ENCODE measurements around the gene ZNF536. TPM values are rescaled to one million over a fixed set of nuclear protein-coding genes. Genes with fewer than 3 reads are reported as not detected.
"Not testable (repeated sequence)": the region's sequence is repeated elsewhere in the genome, so short reads cannot be mapped to it uniquely, and the experiment has no call there.

ZNF536 gene
- total RNA-seq, 1 experiment from 2014 or later, result not detected

DNA sequence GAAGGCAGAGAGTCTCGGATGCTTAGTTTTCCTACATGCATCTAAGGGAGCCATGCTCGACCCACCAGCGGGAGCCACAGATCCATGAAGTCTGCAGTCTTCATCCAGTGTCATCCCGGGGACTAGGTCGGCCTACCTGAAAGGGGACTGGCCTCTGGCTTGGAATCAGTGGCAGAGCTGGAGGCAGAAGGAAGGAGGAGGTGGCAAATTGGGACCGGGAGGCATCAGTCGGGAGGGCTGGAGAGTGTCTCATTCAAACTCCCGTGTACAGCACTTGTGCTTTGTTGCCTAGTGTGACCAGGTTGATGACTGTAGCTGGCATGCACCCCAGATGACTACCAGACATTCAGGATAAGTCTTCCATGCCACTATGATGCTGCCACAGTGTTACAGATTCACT lies 26.5 kb upstream of the ZNF536 start:
- BruUV-seq (replicated peaks), result no TSS peak
- ATAC-seq, result no peak

DNA sequence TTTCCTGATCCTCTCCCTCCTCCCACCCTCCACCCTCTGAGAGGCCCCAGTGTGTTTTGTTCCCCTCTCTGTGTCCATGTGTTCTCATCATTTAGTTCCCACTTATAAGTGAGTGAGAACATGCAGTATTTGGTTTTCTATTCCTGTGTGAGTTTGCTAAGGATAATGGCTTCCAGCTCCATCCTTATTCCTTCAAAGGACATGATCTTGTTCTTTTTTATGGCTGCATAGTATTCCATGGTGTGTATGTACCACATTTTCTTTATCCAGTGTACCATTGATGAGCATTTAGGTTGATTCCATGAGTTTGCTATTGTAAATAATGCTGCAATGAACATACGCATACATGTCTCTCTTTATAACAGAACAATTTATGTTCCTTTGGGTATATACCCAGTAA lies 25.7 kb upstream of the ZNF536 start:
- BruUV-seq (replicated peaks); H3K9me2 ChIP-seq (replicated peaks; ENCODE audit: low read length); H3K79me2 ChIP-seq (ENCODE audit: low read length); ATAC-seq; H2AFZ ChIP-seq (ENCODE audit: low read length); H3K27ac ChIP-seq (ENCODE audit: low read length); H3K4me2 ChIP-seq (ENCODE audit: low read length); intact Hi-C loops (cut with micrococcal nuclease); POLR2A ChIA-PET (ENCODE audit: unreplicated experiment); H3K4me1 ChIP-seq (ENCODE audit: insufficient read depth, low read length); H4K20me1 ChIP-seq (ENCODE audit: low read length); H3K9me3 ChIP-seq (ENCODE audit: low read length); DNase-seq; H3F3A ChIP-seq (ENCODE audit: low read length, unreplicated experiment); H3K4me3 ChIP-seq (ENCODE audit: low read length); H3K27me3 ChIP-seq (ENCODE audit: low read length); CTCF ChIA-PET; H3K36me3 ChIP-seq (ENCODE audit: low read depth, low read length); H3K9ac ChIP-seq (ENCODE audit: low read length): not testable (repeated sequence)

More for the DNA sequence above, 26.5 kb upstream of the ZNF536 start:
- Histone ChIP-seq H3K4me2 (ENCODE audit: low read length) (no peak overlapping the region), H3K4me3 (ENCODE audit: low read length) (no peak overlapping the region), H3K27ac (ENCODE audit: low read length) (no peak overlapping the region), H3K9ac (ENCODE audit: low read length) (no peak overlapping the region), H3K9me3 (ENCODE audit: low read length) (no peaks in the 10 kb centered on the region), H2AFZ (ENCODE audit: low read length) (no peak overlapping the region), H3F3A (ENCODE audit: low read length, unreplicated experiment) (no peaks in the 10 kb centered on the region), H3K4me1 (ENCODE audit: insufficient read depth, low read length) (no peaks in the 10 kb centered on the region), H3K36me3 (ENCODE audit: low read depth, low read length) (no peaks in the 10 kb centered on the region), H3K27me3 (ENCODE audit: low read length) (no peaks in the 10 kb centered on the region), H3K9me2 (replicated peaks; ENCODE audit: low read length) (no peaks in the 10 kb centered on the region), H4K20me1 (ENCODE audit: low read length) (no peaks in the 10 kb centered on the region), H3K79me2 (ENCODE audit: low read length) (no peaks in the 10 kb centered on the region)
- ChIA-PET CTCF (no interaction called here), POLR2A (ENCODE audit: unreplicated experiment) (no interaction called here)
- intact Hi-C loops (cut with micrococcal nuclease), result no loop called here
- TF ChIP-seq EZH2 (IDR thresholded peaks at IDR 0.05; ENCODE audit: low read length, unreplicated experiment) (no peak), EZH2phosphoT487 (IDR thresholded peaks at IDR 0.05; ENCODE audit: borderline replicate concordance, low read length) (no peak)
- TF ChIP-seq, protein P1, sequence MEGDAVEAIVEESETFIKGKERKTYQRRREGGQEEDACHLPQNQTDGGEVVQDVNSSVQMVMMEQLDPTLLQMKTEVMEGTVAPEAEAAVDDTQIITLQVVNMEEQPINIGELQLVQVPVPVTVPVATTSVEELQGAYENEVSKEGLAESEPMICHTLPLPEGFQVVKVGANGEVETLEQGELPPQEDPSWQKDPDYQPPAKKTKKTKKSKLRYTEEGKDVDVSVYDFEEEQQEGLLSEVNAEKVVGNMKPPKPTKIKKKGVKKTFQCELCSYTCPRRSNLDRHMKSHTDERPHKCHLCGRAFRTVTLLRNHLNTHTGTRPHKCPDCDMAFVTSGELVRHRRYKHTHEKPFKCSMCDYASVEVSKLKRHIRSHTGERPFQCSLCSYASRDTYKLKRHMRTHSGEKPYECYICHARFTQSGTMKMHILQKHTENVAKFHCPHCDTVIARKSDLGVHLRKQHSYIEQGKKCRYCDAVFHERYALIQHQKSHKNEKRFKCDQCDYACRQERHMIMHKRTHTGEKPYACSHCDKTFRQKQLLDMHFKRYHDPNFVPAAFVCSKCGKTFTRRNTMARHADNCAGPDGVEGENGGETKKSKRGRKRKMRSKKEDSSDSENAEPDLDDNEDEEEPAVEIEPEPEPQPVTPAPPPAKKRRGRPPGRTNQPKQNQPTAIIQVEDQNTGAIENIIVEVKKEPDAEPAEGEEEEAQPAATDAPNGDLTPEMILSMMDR (conservative IDR thresholded peaks at IDR 0.05; ENCODE audit: low read depth, low read length), result no peak
- DNase-seq, result no peak

GRCh38 chr19:30349131-30349730 lies 23.0 kb upstream of the ZNF536 start:
- H3K27ac ChIP-seq (ENCODE audit: low read length), result no peak overlapping the region
- no peaks in the 10 kb centered on the region for H3K4me1 ChIP-seq (ENCODE audit: insufficient read depth, low read length)
- no peak overlapping the region for H2AFZ ChIP-seq (ENCODE audit: low read length)
- no peaks in the 10 kb centered on the region for H3K79me2 ChIP-seq (ENCODE audit: low read length)
- H3K27me3 ChIP-seq (ENCODE audit: low read length), result no peaks in the 10 kb centered on the region
- H3K4me2 ChIP-seq (ENCODE audit: low read length), result no peak overlapping the region
- ATAC-seq, result no peak
- H3K9ac ChIP-seq (ENCODE audit: low read length), result no peak overlapping the region
- no peaks in the 10 kb centered on the region for H3K9me2 ChIP-seq (replicated peaks; ENCODE audit: low read length)
- H3K36me3 ChIP-seq (ENCODE audit: low read depth, low read length), result no peaks in the 10 kb centered on the region
- ChIA-PET CTCF (no interaction called here), POLR2A (ENCODE audit: unreplicated experiment) (no interaction called here)
- H3F3A ChIP-seq (ENCODE audit: low read length, unreplicated experiment), result no peaks in the 10 kb centered on the region
- no peak for DNase-seq
- no TSS peak for BruUV-seq (replicated peaks)
- no peak for TF ChIP-seq EZH2phosphoT487 (IDR thresholded peaks at IDR 0.05; ENCODE audit: borderline replicate concordance, low read length)
- TF ChIP-seq, protein P1 (conservative IDR thresholded peaks at IDR 0.05; ENCODE audit: low read depth, low read length), result no peak
- no peak for TF ChIP-seq EZH2 (IDR thresholded peaks at IDR 0.05; ENCODE audit: low read length, unreplicated experiment)
- H3K9me3 ChIP-seq (ENCODE audit: low read length), result no peaks in the 10 kb centered on the region
- intact Hi-C loops (cut with micrococcal nuclease), result no loop called here
- no peaks in the 10 kb centered on the region for H4K20me1 ChIP-seq (ENCODE audit: low read length)
- H3K4me3 ChIP-seq (ENCODE audit: low read length), result no peak overlapping the region
